H9 (cell line): Measurements from ENCODE around the gene ATXN1L. TPM values are rescaled to one million over a fixed set of nuclear protein-coding genes. Genes with fewer than 3 reads are reported as not detected.
"Not testable (repeated sequence)": the region's sequence is repeated elsewhere in the genome, so short reads cannot be mapped to it uniquely, and the experiment has no call there.

Experiments used
- DNase-seq: peaks from one replicate; pipeline ENCODE4 v3.0.0-alpha.2; 2017
- H2AFZ ChIP-seq: one replicate; pipeline ENCODE4 v1.6.1; 2013; ENCODE audit warnings: mild to moderate bottlenecking, low read length, control low read depth, moderate library complexity
- H2AK5ac ChIP-seq: 2 replicates; pipeline ENCODE4 v1.6.1; 2013; ENCODE audit warnings: low read length, control low read depth, mixed read lengths; ENCODE audit not compliant: insufficient read length
- H2BK120ac ChIP-seq: one replicate; pipeline ENCODE4 v1.6.1; 2013; ENCODE audit warnings: low read depth, mild to moderate bottlenecking, low read length, control low read depth, inconsistent platforms; ENCODE audit not compliant: poor library complexity, severe bottlenecking
- H2BK12ac ChIP-seq: 2 replicates; pipeline ENCODE4 v1.6.1; 2013; ENCODE audit warnings: low read length, control low read depth, mixed read lengths, low read depth; ENCODE audit not compliant: insufficient read length
- H2BK15ac ChIP-seq: 2 replicates; pipeline ENCODE4 v1.6.1; 2013; ENCODE audit warnings: low read depth, low read length, control low read depth
- H2BK20ac ChIP-seq: one replicate; pipeline ENCODE4 v1.6.1; 2013; ENCODE audit warnings: low read depth, mild to moderate bottlenecking, low read length, control low read depth, inconsistent platforms; ENCODE audit not compliant: poor library complexity, severe bottlenecking
- H2BK5ac ChIP-seq: 2 replicates; pipeline ENCODE4 v1.6.1; 2013; ENCODE audit warnings: low read length, control low read depth, mixed read lengths; ENCODE audit not compliant: insufficient read length
- H3K14ac ChIP-seq: 2 replicates; pipeline ENCODE4 v1.6.1; 2013; ENCODE audit warnings: low read length, control low read depth; ENCODE audit not compliant: insufficient read depth
- H3K18ac ChIP-seq: 2 replicates; pipeline ENCODE4 v1.6.1; 2013; ENCODE audit warnings: low read depth, mild to moderate bottlenecking, mixed read lengths, low read length, control low read depth; ENCODE audit not compliant: insufficient read length
- H3K23ac ChIP-seq: 2 replicates; pipeline ENCODE4 v1.6.1; 2013; ENCODE audit warnings: low read length, control low read depth, mixed read lengths, low read depth; ENCODE audit not compliant: insufficient read length
- H3K23me2 ChIP-seq: 2 replicates; pipeline ENCODE4 v1.6.1; 2013; ENCODE audit warnings: low read depth, mild to moderate bottlenecking, mixed read lengths, low read length, control low read depth; ENCODE audit not compliant: insufficient read length, poor library complexity, severe bottlenecking
- H3K27ac ChIP-seq: 2 replicates; pipeline ENCODE4 v1.5.1; 2013; ENCODE audit warnings: low read length, control low read depth, mixed read lengths, low read depth; ENCODE audit not compliant: insufficient read length
- H3K27me3 ChIP-seq: 2 replicates; pipeline ENCODE4 v1.6.1; 2013; ENCODE audit warnings: low read length, control low read depth, inconsistent platforms; ENCODE audit not compliant: insufficient read depth
- H3K4ac ChIP-seq: 2 replicates; pipeline ENCODE4 v1.6.1; 2013; ENCODE audit warnings: low read depth, mild to moderate bottlenecking, control low read depth, inconsistent platforms, low read length, moderate library complexity
- H3K4me1 ChIP-seq: 2 replicates; pipeline ENCODE4 v1.6.1; 2013; ENCODE audit warnings: low read length, control low read depth, inconsistent platforms; ENCODE audit not compliant: insufficient read depth
- H3K4me2 ChIP-seq: 2 replicates; pipeline ENCODE4 v1.6.1; 2013; ENCODE audit warnings: low read length, control low read depth, mixed read lengths; ENCODE audit not compliant: insufficient read length, insufficient read depth
- H3K56ac ChIP-seq: 2 replicates; pipeline ENCODE4 v1.6.1; 2013; ENCODE audit warnings: low read depth, mild to moderate bottlenecking, mixed read lengths, low read length, control low read depth; ENCODE audit not compliant: insufficient read length
- H3K79me1 ChIP-seq: 2 replicates; pipeline ENCODE4 v1.6.1; 2013; ENCODE audit warnings: low read depth, mild to moderate bottlenecking, moderate library complexity, low read length, control low read depth, inconsistent platforms; ENCODE audit not compliant: insufficient read depth, poor library complexity, severe bottlenecking
- H3K79me2 ChIP-seq: 2 replicates; pipeline ENCODE4 v1.6.1; 2013; ENCODE audit warnings: low read length, control low read depth, inconsistent platforms; ENCODE audit not compliant: insufficient read depth
- H3K9ac ChIP-seq: 2 replicates; pipeline ENCODE4 v1.6.1; 2013; ENCODE audit warnings: low read length, control low read depth, mixed read lengths; ENCODE audit not compliant: insufficient read length; ENCODE audit errors: extremely low read depth
- H3K9me3 ChIP-seq: one replicate; pipeline ENCODE4 v1.6.1; 2013; ENCODE audit warnings: low read depth, low read length, inconsistent platforms; ENCODE audit not compliant: control insufficient read depth
- H3T11ph ChIP-seq: one replicate; pipeline ENCODE4 v1.6.1; 2013; ENCODE audit warnings: mild to moderate bottlenecking, low read length, control low read depth, inconsistent platforms
- H4K20me1 ChIP-seq: one replicate; pipeline ENCODE4 v1.6.1; 2013; ENCODE audit not compliant: control insufficient read depth, insufficient read length, insufficient read depth
- H4K5ac ChIP-seq: 2 replicates; pipeline ENCODE4 v1.6.1; 2013; ENCODE audit warnings: low read depth, mild to moderate bottlenecking, mixed read lengths, low read length, control low read depth; ENCODE audit not compliant: insufficient read length
- H4K8ac ChIP-seq: replicated peaks from 2 replicates; pipeline ENCODE4 v1.6.1; 2013; ENCODE audit warnings: low read length, control low read depth, mixed read lengths, low read depth; ENCODE audit not compliant: insufficient read length
- H4K91ac ChIP-seq: 2 replicates; pipeline ENCODE4 v1.6.1; 2013; ENCODE audit warnings: low read depth, mild to moderate bottlenecking, moderate library complexity, mixed read lengths, low read length, control low read depth; ENCODE audit not compliant: insufficient read length
- H3K27ac Mint-ChIP-seq, 3 experiments: 2 replicates in 2 of 3; 3 replicates in 1 of 3; pipeline ENCODE4 v1.8.0; 2020 to 2021; ENCODE audit warnings: mixed read lengths in 3 of 3, mild to moderate bottlenecking in 1 of 3, moderate library complexity in 1 of 3
- H3K27me3 Mint-ChIP-seq: 2 replicates; pipeline ENCODE4 v1.8.0; 2021; ENCODE audit warnings: low read depth, mild to moderate bottlenecking, moderate library complexity, mixed read lengths
- H3K36me3 Mint-ChIP-seq, 3 experiments: 2 replicates in 2 of 3; 3 replicates in 1 of 3; pipeline ENCODE4 v1.8.0; 2020 to 2021; ENCODE audit warnings: low read depth in 3 of 3, mixed read lengths in 3 of 3; ENCODE audit not compliant: insufficient read depth in 1 of 3
- H3K4me1 Mint-ChIP-seq, 2 experiments: 2 replicates each; pipeline ENCODE4 v1.8.0; 2020; ENCODE audit warnings: mixed read lengths in 2 of 2
- H3K4me3 Mint-ChIP-seq, 2 experiments: 2 replicates in 1 of 2; 3 replicates in 1 of 2; pipeline ENCODE4 v1.8.0; 2020 to 2021; ENCODE audit warnings: mild to moderate bottlenecking in 2 of 2, mixed read lengths in 2 of 2, moderate library complexity in 1 of 2
- H3K9me3 Mint-ChIP-seq, 2 experiments: 2 replicates in 1 of 2; 3 replicates in 1 of 2; pipeline ENCODE4 v1.8.0; 2020; ENCODE audit warnings: mild to moderate bottlenecking in 2 of 2, mixed read lengths in 2 of 2, moderate library complexity in 1 of 2
- WGBS: extraction: QIAGEN DNeasy Blood & Tissue Kit; methylation state at CpG from one replicate; pipeline ENCODE4 v1.1.7; 2013; ENCODE audit warnings: missing lambda C conversion rate, low lambda C conversion rate, mixed read lengths; ENCODE audit not compliant: insufficient read length; ENCODE audit errors: extremely low coverage; 5-methylcytosine and 5-hydroxymethylcytosine counted together
- total RNA-seq: library from RNA; stranded (reverse); gene quantifications from 2 replicates; pipeline ENCODE4 v1.2.1, GENCODE V29; 2021
- TF ChIP-seq, protein P1 (sequence below): fragments of 200-600 bp; sonication (generic); conservative IDR thresholded peaks from 3 replicates; pipeline ENCODE4 v1.8.0; 2021; ENCODE audit warnings: antibody characterized with exemption, mild to moderate bottlenecking

The ATXN1L gene
- total RNA-seq, 1 experiment from 2014 or later: 30.3 TPM

DNA sequence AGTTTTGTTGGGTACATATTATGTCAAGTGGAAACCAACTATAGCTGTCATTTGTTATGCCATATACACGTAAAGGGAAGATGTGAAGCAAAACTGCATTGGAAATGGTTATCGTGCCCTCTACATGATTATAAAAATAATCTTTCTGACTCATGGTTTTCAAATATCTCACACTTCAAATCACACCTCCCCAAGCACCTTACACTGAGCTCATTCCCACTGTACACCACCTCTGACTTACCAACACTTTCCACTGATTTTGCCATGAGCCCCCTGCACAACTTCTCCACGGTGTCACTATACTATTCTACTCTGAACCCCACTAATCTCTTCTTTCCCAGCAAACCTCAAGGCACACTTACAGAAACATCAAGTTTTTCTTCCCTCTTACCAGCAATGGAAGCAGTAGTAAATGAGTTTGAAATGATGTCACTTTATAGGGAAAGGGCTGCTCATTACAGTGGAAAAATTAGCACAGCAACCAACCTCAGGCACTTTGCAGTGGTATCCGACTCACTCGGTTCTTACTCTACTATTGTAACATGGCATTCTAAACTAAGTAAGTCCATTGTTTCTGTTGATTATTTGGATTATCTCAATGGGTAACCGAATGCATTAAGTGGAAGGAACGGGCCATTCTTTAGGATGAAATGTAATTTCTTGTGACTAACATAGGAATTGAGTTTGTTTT lies 19.5 kb downstream of the ATXN1L start:
- no peak overlapping the region for H2BK15ac ChIP-seq
- TF ChIP-seq, protein P1, sequence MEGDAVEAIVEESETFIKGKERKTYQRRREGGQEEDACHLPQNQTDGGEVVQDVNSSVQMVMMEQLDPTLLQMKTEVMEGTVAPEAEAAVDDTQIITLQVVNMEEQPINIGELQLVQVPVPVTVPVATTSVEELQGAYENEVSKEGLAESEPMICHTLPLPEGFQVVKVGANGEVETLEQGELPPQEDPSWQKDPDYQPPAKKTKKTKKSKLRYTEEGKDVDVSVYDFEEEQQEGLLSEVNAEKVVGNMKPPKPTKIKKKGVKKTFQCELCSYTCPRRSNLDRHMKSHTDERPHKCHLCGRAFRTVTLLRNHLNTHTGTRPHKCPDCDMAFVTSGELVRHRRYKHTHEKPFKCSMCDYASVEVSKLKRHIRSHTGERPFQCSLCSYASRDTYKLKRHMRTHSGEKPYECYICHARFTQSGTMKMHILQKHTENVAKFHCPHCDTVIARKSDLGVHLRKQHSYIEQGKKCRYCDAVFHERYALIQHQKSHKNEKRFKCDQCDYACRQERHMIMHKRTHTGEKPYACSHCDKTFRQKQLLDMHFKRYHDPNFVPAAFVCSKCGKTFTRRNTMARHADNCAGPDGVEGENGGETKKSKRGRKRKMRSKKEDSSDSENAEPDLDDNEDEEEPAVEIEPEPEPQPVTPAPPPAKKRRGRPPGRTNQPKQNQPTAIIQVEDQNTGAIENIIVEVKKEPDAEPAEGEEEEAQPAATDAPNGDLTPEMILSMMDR: no peak
- no peak overlapping the region for H2AK5ac ChIP-seq
- H2BK120ac ChIP-seq: no peak overlapping the region
- H3K23me2 ChIP-seq: no peaks in the 10 kb centered on the region
- no peak overlapping the region for H3K18ac ChIP-seq
- no peak overlapping the region for H3K9ac ChIP-seq
- peaks cover 12 to 55% (median 53%) of the 10 kb centered on the region in 3 experiments; a peak in 6 of 7 replicates for H3K36me3 Mint-ChIP-seq
- H4K20me1 ChIP-seq: no peaks in the 10 kb centered on the region
- no peak overlapping the region for H3K27ac Mint-ChIP-seq
- H2BK5ac ChIP-seq: no peak overlapping the region
- H3K9me3 ChIP-seq: no peaks in the 10 kb centered on the region
- H3K4me1 ChIP-seq: no peaks in the 10 kb centered on the region
- H3K79me2 ChIP-seq: no peaks in the 10 kb centered on the region
- H3T11ph ChIP-seq: no peak overlapping the region
- peaks cover 5 to 8% of the 10 kb centered on the region in 2 experiments; a peak in 3 of 4 replicates for H3K4me1 Mint-ChIP-seq
- H3K27ac ChIP-seq: no peak overlapping the region
- no peak overlapping the region for H4K5ac ChIP-seq
- no peak overlapping the region for H2BK12ac ChIP-seq
- no peak overlapping the region for H3K4me2 ChIP-seq
- H4K8ac ChIP-seq: no peak overlapping the region
- no peaks in the 10 kb centered on the region for H3K9me3 Mint-ChIP-seq
- WGBS: no CpG with 5 or more reads among the region's 7 CpGs
- H3K14ac ChIP-seq: no peak overlapping the region
- H3K27me3 ChIP-seq: no peaks in the 10 kb centered on the region
- no peak for DNase-seq
- H3K27me3 Mint-ChIP-seq: no peaks in the 10 kb centered on the region
- no peak overlapping the region for H3K4me3 Mint-ChIP-seq
- no peak overlapping the region for H4K91ac ChIP-seq
- no peak overlapping the region for H2AFZ ChIP-seq
- H2BK20ac ChIP-seq: no peak overlapping the region
- no peak overlapping the region for H3K23ac ChIP-seq
- no peak overlapping the region for H3K4ac ChIP-seq
- no peaks in the 10 kb centered on the region for H3K79me1 ChIP-seq
- H3K56ac ChIP-seq: no peak overlapping the region

DNA sequence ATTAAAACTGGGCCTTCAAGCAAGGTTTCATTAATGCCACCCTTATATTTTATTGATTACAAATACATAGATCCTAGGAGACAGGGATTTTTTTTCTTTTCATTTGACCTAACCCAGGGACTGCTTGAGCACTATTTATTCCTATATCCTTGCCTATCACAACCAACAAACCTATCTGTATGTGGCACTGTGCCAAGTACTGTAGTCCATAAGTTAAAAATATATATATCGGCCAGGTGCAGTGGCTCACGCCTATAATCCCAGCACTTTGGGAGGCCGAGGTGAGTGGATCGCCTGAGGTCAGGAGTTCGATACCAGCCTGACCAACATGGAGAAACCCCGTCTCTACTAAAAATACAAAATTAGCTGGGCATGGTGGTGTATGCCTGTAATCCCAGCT lies 21.4 kb downstream of the ATXN1L start:
- H3K23ac ChIP-seq, H3K4me2 ChIP-seq, H3T11ph ChIP-seq, H2BK120ac ChIP-seq, H4K20me1 ChIP-seq, H3K4me1 Mint-ChIP-seq, H3K4me1 ChIP-seq, H4K91ac ChIP-seq, H3K9ac ChIP-seq, H2BK15ac ChIP-seq, H3K9me3 Mint-ChIP-seq, H3K4ac ChIP-seq, H3K23me2 ChIP-seq, H3K4me3 Mint-ChIP-seq, H2AFZ ChIP-seq, H3K27ac Mint-ChIP-seq, H2BK5ac ChIP-seq, H3K79me2 ChIP-seq, H3K79me1 ChIP-seq, H2BK20ac ChIP-seq, H4K8ac ChIP-seq, H3K14ac ChIP-seq, H2BK12ac ChIP-seq, H4K5ac ChIP-seq, H3K27me3 ChIP-seq, H3K27me3 Mint-ChIP-seq, H3K56ac ChIP-seq, H3K9me3 ChIP-seq, H3K18ac ChIP-seq, H3K27ac ChIP-seq, DNase-seq, H2AK5ac ChIP-seq: not testable (repeated sequence)
- H3K36me3 Mint-ChIP-seq: peaks cover 10 to 49% (median 38%) of the 10 kb centered on the region in 3 experiments
- WGBS: no CpG with 5 or more reads among the region's 6 CpGs
